ENCODE results near the gene RASL12. TPM values are rescaled to one million over a fixed set of nuclear protein-coding genes. Genes with fewer than 3 reads are reported as not detected.
A peak's percentile ranks its signal among the peaks of the same experiment; 100 is the strongest.
"Not testable (repeated sequence)": the region's sequence is repeated elsewhere in the genome, so short reads cannot be mapped to it uniquely, and the experiment has no call there.

RASL12 gene
- polyA plus RNA-seq, 12 donors: 9.5 to 14.3 (median 11.6) TPM; not detected in 1

DNA sequence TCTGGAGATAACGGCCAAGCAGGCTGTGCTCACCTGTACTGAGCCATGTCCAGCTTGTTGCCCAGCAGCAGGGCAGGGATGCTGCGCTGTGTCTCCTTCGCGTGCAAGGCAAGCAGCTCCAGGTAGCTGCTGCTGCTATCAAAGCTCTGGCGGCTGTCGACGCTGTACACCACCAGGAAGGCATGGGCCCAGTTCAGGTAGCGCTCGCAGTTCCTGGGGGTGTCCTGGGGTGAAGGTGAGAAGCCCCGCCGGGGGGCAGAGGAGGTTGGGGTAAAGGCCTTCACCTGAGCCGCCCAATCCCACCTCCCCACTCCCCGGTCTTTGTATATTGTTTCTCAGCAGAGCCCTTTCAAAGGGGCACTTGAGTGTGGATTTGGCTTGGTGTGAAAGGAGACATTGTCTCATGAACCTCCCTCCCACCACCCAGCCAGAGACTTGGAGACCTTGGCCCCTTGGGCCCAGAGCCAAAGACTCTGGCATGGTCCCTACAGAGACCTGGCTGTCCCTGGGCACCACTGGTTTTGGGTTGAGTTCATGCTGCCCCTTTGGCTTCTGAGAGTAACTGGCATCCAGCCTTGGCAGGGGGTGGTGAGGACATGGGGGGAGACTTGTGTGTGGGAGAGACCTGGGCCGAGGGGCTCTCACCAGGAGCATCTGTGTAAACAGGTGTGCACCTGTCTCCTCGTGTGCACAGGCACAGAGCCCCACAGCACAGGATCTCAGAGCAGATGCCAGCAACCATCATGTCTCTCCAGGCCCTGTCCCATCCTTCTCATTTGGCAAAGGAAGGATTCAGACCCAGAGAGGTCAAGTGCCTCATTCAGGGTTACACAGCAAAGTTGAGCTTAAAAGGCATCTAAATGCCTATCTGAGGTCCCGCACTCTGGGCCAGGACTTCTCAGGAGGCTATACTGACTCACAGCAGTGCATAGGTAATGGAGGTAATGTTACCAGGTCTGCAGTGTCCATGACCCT lies 9.1 kb downstream of the RASL12 start:
- DNase-seq: no peak

DNA sequence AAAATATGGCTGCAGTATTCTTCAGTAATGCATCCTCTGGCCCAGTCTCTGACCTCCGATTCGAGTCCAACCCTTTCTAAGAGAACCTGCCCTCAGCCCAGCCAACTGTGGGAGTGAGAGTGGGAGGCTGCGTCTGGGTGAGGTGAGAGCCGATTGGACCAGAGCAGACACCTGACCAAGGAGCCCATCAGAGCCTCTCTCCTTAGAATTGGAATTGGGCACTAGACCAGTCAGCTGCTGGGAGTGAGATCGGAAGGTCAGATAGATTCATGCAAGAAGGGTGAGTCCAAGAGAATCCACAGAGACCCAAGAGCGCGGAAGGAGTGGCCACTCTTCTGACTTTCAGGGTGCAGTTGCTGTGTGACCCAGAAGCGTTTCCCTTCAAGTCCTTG lies 10.2 kb downstream of the RASL12 start:
- DNase-seq: no peak

DNA sequence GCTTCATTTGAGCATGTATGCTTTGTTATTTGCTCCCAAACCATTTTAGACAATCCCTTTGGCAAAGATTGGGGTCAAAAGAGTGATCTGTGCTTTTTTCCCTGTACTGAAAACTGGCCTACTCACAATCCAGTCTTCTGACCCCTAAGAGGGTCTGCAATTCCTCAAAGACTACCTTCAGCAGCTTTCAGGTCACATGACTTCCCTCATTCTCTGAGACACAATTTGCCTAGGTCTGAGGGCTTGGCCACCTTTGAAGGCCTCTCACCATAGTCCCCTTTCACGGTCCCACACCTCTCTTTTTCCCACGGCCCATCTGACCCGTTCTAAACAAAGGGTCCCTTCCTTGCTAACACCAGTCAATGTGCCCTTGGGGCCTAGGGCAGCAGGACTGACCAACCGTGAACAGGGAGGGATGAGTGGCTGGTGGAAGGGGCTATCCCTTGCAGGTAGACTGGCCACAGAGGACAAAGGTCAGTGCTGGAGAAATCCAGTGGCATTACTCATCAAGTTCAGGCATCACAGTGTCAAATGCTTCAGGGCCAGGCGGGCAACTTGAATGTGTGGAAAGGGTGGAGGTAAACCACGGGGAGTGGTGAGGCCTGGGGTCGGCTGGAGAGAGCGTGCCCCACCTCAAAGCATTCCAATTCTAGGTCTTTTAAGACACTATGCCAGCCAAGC lies 10.8 kb downstream of the RASL12 start:
- no peak for DNase-seq

GRCh38 chr15:65056106-65056505 lies 11.7 kb downstream of the RASL12 start:
- no peak for DNase-seq

- no peak for DNase-seq
Observed at GRCh38 chr15:65055201-65055870, 12.5 kb downstream of the RASL12 start.

- peak; percentile 77 for DNase-seq
Observed at GRCh38 chr15:65054333-65055200, 13.2 kb downstream of the RASL12 start.

- no peak for DNase-seq
Observed at GRCh38 chr15:65052956-65053355, 14.8 kb downstream of the RASL12 start.

- no peak for DNase-seq
Observed at GRCh38 chr15:65051266-65051665, 16.5 kb downstream of the RASL12 start.

DNA sequence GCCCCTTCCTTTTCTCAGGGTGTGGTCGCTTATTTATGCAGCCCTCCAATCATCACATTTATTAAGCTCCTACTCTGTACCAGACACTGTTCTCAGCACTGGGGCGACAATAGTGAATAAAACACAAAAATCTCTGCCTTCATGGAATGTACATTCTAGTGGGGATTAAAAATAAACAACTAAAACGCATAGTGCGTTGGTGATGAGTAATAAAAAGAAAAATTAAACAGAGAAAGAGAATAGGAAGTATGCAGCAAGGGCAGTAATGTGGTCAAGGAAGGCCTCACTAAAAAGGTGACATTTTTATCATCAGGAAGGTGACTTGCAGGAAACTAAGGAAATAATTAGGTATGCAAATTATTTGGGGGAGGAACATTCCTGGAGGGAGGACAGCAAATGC lies 17.5 kb downstream of the RASL12 start:
- no peak for DNase-seq

GRCh38 chr15:65049418-65049840 lies 18.4 kb downstream of the RASL12 start:
- peak; percentile 90 for DNase-seq

- no peak for DNase-seq
Observed at GRCh38 chr15:65048241-65048640, 19.6 kb downstream of the RASL12 start.

DNA sequence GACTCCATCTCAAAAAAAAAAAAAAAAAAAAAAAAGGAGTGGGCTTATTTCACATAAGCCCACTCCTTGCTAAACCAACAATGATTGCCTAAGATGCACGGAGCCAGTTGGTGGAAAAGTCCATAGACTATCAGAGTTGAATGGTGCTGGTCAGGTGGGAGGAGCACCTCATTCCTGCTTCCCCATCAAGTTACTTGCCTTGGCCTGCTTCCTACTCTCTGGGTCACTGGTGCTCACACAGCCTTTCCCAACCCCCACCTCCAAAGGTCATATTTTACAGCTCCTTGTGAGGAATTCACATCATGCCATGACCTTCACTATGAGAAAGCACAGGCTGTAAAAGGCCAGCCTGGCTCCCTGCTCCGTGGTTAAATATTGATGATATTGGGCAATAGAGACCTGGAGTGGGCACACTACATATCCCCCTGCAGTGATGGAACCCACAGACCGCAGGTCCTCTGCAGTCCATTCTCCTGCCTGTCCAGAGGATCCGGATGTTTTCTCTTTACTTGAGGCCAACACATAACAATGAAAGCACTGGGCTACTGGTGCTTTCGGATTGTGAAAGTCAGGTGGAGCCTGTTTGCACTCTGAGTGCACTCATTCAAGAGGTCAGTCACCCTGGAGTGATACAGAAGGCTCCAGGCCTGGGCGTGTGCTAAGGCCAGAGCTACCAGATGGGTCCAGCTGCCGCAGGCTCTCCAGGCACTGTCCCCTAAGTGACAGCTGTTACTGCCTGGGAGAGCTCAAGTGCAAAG lies 22.9 kb downstream of the RASL12 start, which contains the start of gene SLC51B:
Gene SLC51B, plus strand, starts transcription at position 664 of the 758 bp plus-strand sequence. CDS start 4,618 bp downstream, outside the sequence.
- no peak for DNase-seq

DNA sequence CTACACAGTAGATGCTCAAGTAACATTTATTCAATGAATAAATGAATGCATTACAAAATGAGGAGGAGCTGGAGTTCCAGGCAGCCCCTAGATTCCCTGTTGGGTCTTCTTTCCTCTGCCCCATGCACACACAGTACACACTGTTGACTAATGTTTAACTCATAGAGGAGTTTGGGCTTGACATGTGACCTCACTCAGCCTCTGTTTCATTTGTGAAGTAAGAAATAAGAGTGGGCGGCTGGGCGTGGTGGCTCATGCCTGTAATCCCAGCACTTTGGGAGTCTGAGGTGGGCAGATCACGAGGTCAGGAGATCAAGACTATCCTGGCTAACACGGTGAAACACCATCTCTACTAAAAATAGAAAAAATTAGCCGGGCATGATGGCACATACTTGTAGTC lies 23.6 kb downstream of the RASL12 start:
- not testable (repeated sequence) for DNase-seq

DNA sequence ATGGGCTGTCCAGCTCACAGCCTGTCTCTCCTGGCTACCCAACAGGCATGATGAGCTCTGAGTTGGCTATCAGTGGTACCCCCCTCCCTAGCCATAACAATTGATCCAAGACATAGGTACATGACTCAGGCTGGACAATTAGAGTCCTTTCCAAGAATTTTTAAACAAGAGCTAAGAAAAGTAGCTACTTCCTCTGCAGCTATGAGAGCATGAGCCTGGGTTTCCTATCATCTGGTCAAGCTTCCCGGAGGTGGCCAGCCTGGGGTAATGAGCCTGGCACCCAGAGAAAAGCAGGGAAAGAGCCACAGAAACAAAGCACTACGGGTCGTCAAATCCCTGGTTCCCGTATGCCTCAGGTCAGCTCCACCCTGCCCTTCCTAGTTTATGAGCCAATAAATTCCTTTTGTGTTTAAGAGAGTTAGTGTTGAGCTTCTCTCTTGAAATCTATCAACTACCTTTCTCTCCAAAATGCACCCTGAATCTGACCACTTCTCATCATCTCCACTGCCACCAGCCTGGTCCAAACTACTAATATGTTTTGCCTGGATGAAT lies 24.9 kb downstream of the RASL12 start:
- DNase-seq: no peak

- DNase-seq: no peak
Observed at GRCh38 chr15:65041787-65042186, 26.0 kb downstream of the RASL12 start.

DNA sequence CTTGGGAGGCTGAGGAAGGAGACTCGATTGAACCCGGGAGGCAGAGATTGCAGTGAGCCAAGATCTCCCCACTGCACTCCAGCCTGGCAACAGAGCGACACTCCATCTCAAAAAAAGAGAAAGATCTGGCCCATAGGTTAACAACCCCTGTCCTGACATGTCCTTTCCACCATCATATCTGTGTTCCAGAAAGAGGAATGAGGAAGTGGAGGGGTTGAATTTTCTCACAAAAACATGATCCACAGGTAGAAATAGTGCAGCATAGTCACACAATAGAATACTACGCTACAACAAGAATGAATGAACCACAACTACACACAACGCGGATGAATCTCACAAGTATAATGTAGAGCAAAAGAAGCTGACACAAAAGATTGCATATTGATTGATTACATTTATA lies 27.3 kb downstream of the RASL12 start:
- DNase-seq: no peak

- no peak for DNase-seq
Observed at GRCh38 chr15:65038836-65039235, 29.0 kb downstream of the RASL12 start.

DNA sequence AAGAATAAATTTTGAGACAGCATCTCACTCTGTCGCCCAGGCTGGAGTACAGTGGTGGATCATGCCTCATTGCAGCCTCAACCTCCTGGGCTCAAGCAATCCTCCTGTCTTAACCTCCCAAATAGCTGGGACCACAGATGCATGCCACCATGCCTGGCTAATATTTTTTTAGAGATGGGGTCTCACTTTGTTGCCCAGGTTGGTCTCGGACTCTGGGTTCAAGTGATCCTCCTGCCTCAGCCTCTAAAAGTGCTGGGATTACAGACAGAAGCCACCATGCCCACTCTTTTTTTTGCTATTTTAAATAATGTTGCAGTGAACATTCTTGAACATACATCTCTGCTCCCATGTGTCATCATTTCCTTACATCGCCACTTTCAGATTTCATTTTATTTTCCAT lies 29.4 kb downstream of the RASL12 start:
- DNase-seq: no peak

GRCh38 chr15:65037309-65037708 lies 30.5 kb downstream of the RASL12 start:
- no peak for DNase-seq

- DNase-seq: no peak
Observed at GRCh38 chr15:65034719-65035118, 33.1 kb downstream of the RASL12 start.

Measured in muscle of arm (tissue), 12 donors.